ENCODE results near the gene LY6G6F. TPM values are rescaled to one million over a fixed set of nuclear protein-coding genes. Genes with fewer than 3 reads are reported as not detected.

The LY6G6F gene
- polyA plus RNA-seq, 2 of the 4 experiments (the other 2 are of a cell fraction): not detected

GRCh38 chr6:31686483-31686882 is 20.2 kb upstream of the LY6G6F start:
- ChIA-PET POLR2A (interaction anchor here (1.0 kb wide), 1 partner anchor 141 kb away, joined by 3 read pairs; the partner anchor contains the start of gene HSPA1B), CTCF (interaction anchor here (1.1 to 2.1 kb wide), 3 partner anchors 84 to 152 kb away, joined by 3 to 7 read pairs (median 6); no protein-coding TSS in a partner anchor)
- FAIRE-seq (no peak), DNase-seq (ENCODE audit: low read depth in 1 of 2, low spot score in 1 of 2) (no peak), ATAC-seq (no peak)
- H3K4me1 ChIP-seq: no peaks in the 10 kb centered on the region; the same call in 2 of the 3 replicates
- no peaks in the 10 kb centered on the region for H3K9me3 ChIP-seq
- no peak overlapping the region for H3K27ac ChIP-seq
- no peak overlapping the region for H3K4me2 ChIP-seq
- TF ChIP-seq TP53 (CRISPR knock-in tag; IDR thresholded peaks at IDR 0.05) (no peak), CEBPB (IDR thresholded peaks at IDR 0.05) (no peak), PBX3 (IDR thresholded peaks at IDR 0.05) (no peak), BCL3 (IDR thresholded peaks at IDR 0.05) (no peak), MAFK (IDR thresholded peaks at IDR 0.05; ENCODE audit: partially characterized antibody) (no peak), EHMT2 (IDR thresholded peaks at IDR 0.05; ENCODE audit: low read depth) (no peak), RAD21 (conservative IDR thresholded peaks at IDR 0.05 in 1 of 2, IDR thresholded peaks at IDR 0.05 in 1 of 2) (no peak), HOXB13 (CRISPR knock-in tag; IDR thresholded peaks at IDR 0.05; ENCODE audit: low read depth) (no peak), REST (IDR thresholded peaks at IDR 0.05) (no peak), PHF8 (IDR thresholded peaks at IDR 0.05; ENCODE audit: borderline replicate concordance, low read depth) (no peak)
- 91% methylated on average over 5 of the region's 5 CpGs for WGBS (ENCODE audit: missing lambda C conversion rate)
- H3K4me3 ChIP-seq: no peak overlapping the region

DNA sequence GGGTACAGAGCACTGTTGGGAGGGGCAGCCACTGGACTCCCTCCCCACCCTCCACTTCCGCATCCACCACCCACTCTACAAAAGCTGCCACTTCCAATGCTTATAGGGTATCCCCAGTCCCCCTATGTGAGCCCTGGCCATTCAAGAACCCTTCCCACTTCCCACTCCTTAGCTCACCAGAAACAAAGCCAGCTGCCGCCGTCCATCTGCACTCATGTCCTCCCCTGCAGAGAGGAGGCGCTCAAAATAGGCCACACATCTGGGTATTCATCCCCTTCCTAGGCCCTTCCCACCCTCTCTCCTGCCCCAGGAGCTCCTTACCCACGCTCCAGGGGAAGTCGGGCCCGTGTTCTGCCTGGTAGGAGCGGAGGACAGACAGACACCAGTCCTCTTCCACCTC is 19.3 kb upstream of the LY6G6F start:
- Histone ChIP-seq H3K4me3 (no peak overlapping the region), H3K4me2 (no peak overlapping the region), H3K4me1 (no peaks in the 10 kb centered on the region; the same call in 2 of the 3 replicates), H3K9me3 (no peaks in the 10 kb centered on the region), H3K27ac (no peak overlapping the region)
- ATAC-seq (no peak), FAIRE-seq (no peak), DNase-seq (ENCODE audit: low read depth in 1 of 2, low spot score in 1 of 2) (no peak)
- POLR2A ChIA-PET: no interaction called here
- TF ChIP-seq JUN (IDR thresholded peaks at IDR 0.05) (no peak), MAZ (IDR thresholded peaks at IDR 0.05; ENCODE audit: borderline replicate concordance, low read depth, low read length) (no peak)
- WGBS (ENCODE audit: missing lambda C conversion rate): 86% methylated on average over 8 of the region's 8 CpGs
- CTCF ChIA-PET: interaction anchor here (1.1 to 2.5 kb wide), 5 partner anchors 15 to 152 kb away, joined by 3 to 9 read pairs (median 7); partner anchors contain the start of gene ABHD16A

- FAIRE-seq: no peak
- H3K27ac ChIP-seq: no peak overlapping the region
- no peak overlapping the region for H3K4me3 ChIP-seq
- no peak overlapping the region for H3K4me2 ChIP-seq
- WGBS (ENCODE audit: missing lambda C conversion rate): 89% methylated on average over 12 of the region's 14 CpGs
- H3K9me3 ChIP-seq: no peaks in the 10 kb centered on the region
- no peaks in the 10 kb centered on the region; the same call in 2 of the 3 replicates for H3K4me1 ChIP-seq
- no peak for ATAC-seq
- no peak for DNase-seq (ENCODE audit: low read depth in 1 of 2, low spot score in 1 of 2)
- TF ChIP-seq MAFK (IDR thresholded peaks at IDR 0.05; ENCODE audit: partially characterized antibody) (no peak), RNF2 (IDR thresholded peaks at IDR 0.05; ENCODE audit: borderline replicate concordance, low read depth) (no peak), ELK1 (IDR thresholded peaks at IDR 0.05; ENCODE audit: low read depth, low read length) (no peak)
- ChIA-PET POLR2A (no interaction called here), CTCF (interaction anchor here (1.6 to 2.5 kb wide), 4 partner anchors 16 to 142 kb away, joined by 6 to 9 read pairs (median 8); partner anchors contain the start of gene ABHD16A)
Measured at GRCh38 chr6:31687860-31688693, 18.6 kb upstream of the LY6G6F start.
